ENCODE measurements around the gene ELMO2.

The ELMO2 gene

GRCh38 chr20:46365487-46366220 is 40.8 kb downstream of the ELMO2 start:
- H3K23ac ChIP-seq (ENCODE audit: low read length) = no peak overlapping the region
- peaks cover 2% of the 10 kb centered on the region for H3K4me1 ChIP-seq (ENCODE audit: control insufficient read depth, low read depth, low read length)
- H2BK5ac ChIP-seq (ENCODE audit: low read length) = no peak overlapping the region
- WGBS (ENCODE audit: extremely low coverage, insufficient coverage, low lambda C conversion rate) = no CpG with 5 or more reads among the region's 5 CpGs
- H2BK120ac ChIP-seq (ENCODE audit: low read depth, low read length) = no peak overlapping the region
- no peak overlapping the region for H3K9ac ChIP-seq (ENCODE audit: low read length)
- no peak overlapping the region for H3K4ac ChIP-seq (ENCODE audit: low read depth, low read length)
- H3K27me3 ChIP-seq (ENCODE audit: insufficient read depth, low read length, poor library complexity) = no peaks in the 10 kb centered on the region
- H3K79me2 ChIP-seq (ENCODE audit: control insufficient read depth, insufficient read depth, low read length) = peaks cover 14% of the 10 kb centered on the region
- no peak for DNase-seq
- H3K56ac ChIP-seq (ENCODE audit: low read length) = no peak overlapping the region
- peaks cover 9% of the 10 kb centered on the region for H3K36me3 ChIP-seq (ENCODE audit: control insufficient read depth, insufficient read depth, low read length)
- H4K8ac ChIP-seq (ENCODE audit: low read depth, low read length) = no peak overlapping the region
- H3K79me1 ChIP-seq (ENCODE audit: low read length) = peaks cover 20% of the 10 kb centered on the region
- no peak overlapping the region for H3K4me2 ChIP-seq (ENCODE audit: low read length)
- no peak overlapping the region for H3K4me3 ChIP-seq (ENCODE audit: low read length)
- H4K5ac ChIP-seq (ENCODE audit: low read length) = no peak overlapping the region
- no peak overlapping the region for H3K18ac ChIP-seq (ENCODE audit: low read length)
- H2AK5ac ChIP-seq (ENCODE audit: low read length) = no peak overlapping the region
- H3K27ac ChIP-seq (ENCODE audit: low read depth, low read length) = no peak overlapping the region
- H2BK15ac ChIP-seq (replicated peaks; ENCODE audit: low read depth) = no peak overlapping the region

- Histone ChIP-seq H4K5ac (ENCODE audit: low read length) (no peak overlapping the region), H3K36me3 (ENCODE audit: control insufficient read depth, insufficient read depth, low read length) (peaks cover 6% of the 10 kb centered on the region), H2BK15ac (replicated peaks; ENCODE audit: low read depth) (no peak overlapping the region), H3K79me2 (ENCODE audit: control insufficient read depth, insufficient read depth, low read length) (peaks cover 14% of the 10 kb centered on the region), H2BK5ac (ENCODE audit: low read length) (no peak overlapping the region), H2AK5ac (ENCODE audit: low read length) (no peak overlapping the region), H3K79me1 (ENCODE audit: low read length) (peaks cover 22% of the 10 kb centered on the region), H3K27me3 (ENCODE audit: insufficient read depth, low read length, poor library complexity) (no peaks in the 10 kb centered on the region), H3K4me1 (ENCODE audit: control insufficient read depth, low read depth, low read length) (peaks cover 2% of the 10 kb centered on the region), H3K9ac (ENCODE audit: low read length) (peak overlapping the region; percentile 65), H2BK120ac (ENCODE audit: low read depth, low read length) (no peak overlapping the region), H3K23ac (ENCODE audit: low read length) (no peak overlapping the region), H4K8ac (ENCODE audit: low read depth, low read length) (no peak overlapping the region), H3K27ac (ENCODE audit: low read depth, low read length) (no peak overlapping the region), H3K4ac (ENCODE audit: low read depth, low read length) (no peak overlapping the region), H3K18ac (ENCODE audit: low read length) (no peak overlapping the region), H3K56ac (ENCODE audit: low read length) (peak overlapping the region; percentile 89), H3K4me3 (ENCODE audit: low read length) (peak overlapping the region; percentile 10), H3K4me2 (ENCODE audit: low read length) (peak overlapping the region; percentile 83)
- WGBS (ENCODE audit: extremely low coverage, insufficient coverage, low lambda C conversion rate) = no CpG with 5 or more reads among the region's 10 CpGs
- DNase-seq = no peak
Observed at GRCh38 chr20:46364670-46365486, 41.5 kb downstream of the ELMO2 start.

GRCh38 chr20:46363874-46364669 is 42.3 kb downstream of the ELMO2 start:
- H2AK5ac ChIP-seq (ENCODE audit: low read length) = no peak overlapping the region
- peak overlapping the region; percentile 93 for H3K4ac ChIP-seq (ENCODE audit: low read depth, low read length)
- WGBS (ENCODE audit: extremely low coverage, insufficient coverage, low lambda C conversion rate) = no CpG with 5 or more reads among the region's 64 CpGs
- H2BK5ac ChIP-seq (ENCODE audit: low read length) = no peak overlapping the region
- peak overlapping the region; percentile 94 for H3K18ac ChIP-seq (ENCODE audit: low read length)
- H3K27ac ChIP-seq (ENCODE audit: low read depth, low read length) = peak overlapping the region; percentile 87
- peaks cover 6% of the 10 kb centered on the region for H3K36me3 ChIP-seq (ENCODE audit: control insufficient read depth, insufficient read depth, low read length)
- no peak overlapping the region for H3K23ac ChIP-seq (ENCODE audit: low read length)
- H3K56ac ChIP-seq (ENCODE audit: low read length) = peak overlapping the region; percentile 96
- H3K27me3 ChIP-seq (ENCODE audit: insufficient read depth, low read length, poor library complexity) = no peaks in the 10 kb centered on the region
- peak overlapping the region; percentile 96 for H3K9ac ChIP-seq (ENCODE audit: low read length)
- peaks cover 2% of the 10 kb centered on the region for H3K4me1 ChIP-seq (ENCODE audit: control insufficient read depth, low read depth, low read length)
- no peak overlapping the region for H2BK15ac ChIP-seq (replicated peaks; ENCODE audit: low read depth)
- peak overlapping the region; percentile 88 for H3K4me2 ChIP-seq (ENCODE audit: low read length)
- DNase-seq = peak; percentile 96
- peak overlapping the region; percentile 16 for H2BK120ac ChIP-seq (ENCODE audit: low read depth, low read length)
- H3K79me2 ChIP-seq (ENCODE audit: control insufficient read depth, insufficient read depth, low read length) = peaks cover 14% of the 10 kb centered on the region
- H4K8ac ChIP-seq (ENCODE audit: low read depth, low read length) = peak overlapping the region; percentile 83
- peaks cover 22% of the 10 kb centered on the region for H3K79me1 ChIP-seq (ENCODE audit: low read length)
- H3K4me3 ChIP-seq (ENCODE audit: low read length) = peak overlapping the region; percentile 88
- H4K5ac ChIP-seq (ENCODE audit: low read length) = no peak overlapping the region

- H3K4me2 ChIP-seq (ENCODE audit: low read length) = peak overlapping the region; percentile 88
- H3K27me3 ChIP-seq (ENCODE audit: insufficient read depth, low read length, poor library complexity) = no peaks in the 10 kb centered on the region
- H3K56ac ChIP-seq (ENCODE audit: low read length) = peak overlapping the region; percentile 96
- peak overlapping the region; percentile 96 for H3K9ac ChIP-seq (ENCODE audit: low read length)
- H3K79me2 ChIP-seq (ENCODE audit: control insufficient read depth, insufficient read depth, low read length) = peaks cover 14% of the 10 kb centered on the region
- H2BK120ac ChIP-seq (ENCODE audit: low read depth, low read length) = no peak overlapping the region
- peaks cover 6% of the 10 kb centered on the region for H3K36me3 ChIP-seq (ENCODE audit: control insufficient read depth, insufficient read depth, low read length)
- no peak overlapping the region for H3K23ac ChIP-seq (ENCODE audit: low read length)
- peaks cover 2% of the 10 kb centered on the region for H3K4me1 ChIP-seq (ENCODE audit: control insufficient read depth, low read depth, low read length)
- no peak overlapping the region for H2BK5ac ChIP-seq (ENCODE audit: low read length)
- peaks cover 22% of the 10 kb centered on the region for H3K79me1 ChIP-seq (ENCODE audit: low read length)
- no peak overlapping the region for H3K27ac ChIP-seq (ENCODE audit: low read depth, low read length)
- no peak overlapping the region for H3K4ac ChIP-seq (ENCODE audit: low read depth, low read length)
- WGBS (ENCODE audit: extremely low coverage, insufficient coverage, low lambda C conversion rate) = no CpG with 5 or more reads among the region's 14 CpGs
- H2AK5ac ChIP-seq (ENCODE audit: low read length) = no peak overlapping the region
- no peak overlapping the region for H4K8ac ChIP-seq (ENCODE audit: low read depth, low read length)
- no peak overlapping the region for H4K5ac ChIP-seq (ENCODE audit: low read length)
- H3K18ac ChIP-seq (ENCODE audit: low read length) = no peak overlapping the region
- DNase-seq = no peak
- H2BK15ac ChIP-seq (replicated peaks; ENCODE audit: low read depth) = no peak overlapping the region
- peak overlapping the region; percentile 88 for H3K4me3 ChIP-seq (ENCODE audit: low read length)
Observed at GRCh38 chr20:46362921-46363867, 43.2 kb downstream of the ELMO2 start.

DNA sequence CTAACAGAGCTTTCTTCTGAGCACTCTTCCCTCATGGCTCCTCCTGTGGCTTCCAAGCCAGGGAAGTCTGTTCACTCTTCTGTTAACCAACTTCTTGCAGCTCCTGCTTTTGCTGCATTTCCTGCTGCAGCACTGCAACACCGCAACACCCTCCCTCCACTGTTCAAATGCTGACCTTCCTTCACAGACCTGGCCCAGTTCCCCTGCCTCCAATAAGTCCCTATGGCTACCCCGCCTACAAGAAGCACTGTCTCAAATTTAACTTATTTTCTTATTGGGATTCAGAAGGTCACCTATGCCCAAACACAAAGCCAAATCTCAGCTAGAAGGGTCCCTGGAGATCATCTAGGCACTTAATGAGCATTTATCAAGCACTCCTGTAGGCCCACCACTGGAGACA is 44.6 kb downstream of the ELMO2 start:
- Histone ChIP-seq H2BK120ac (ENCODE audit: low read depth, low read length) (no peak overlapping the region), H4K8ac (ENCODE audit: low read depth, low read length) (no peak overlapping the region), H3K79me1 (ENCODE audit: low read length) (peaks cover 22% of the 10 kb centered on the region), H3K9ac (ENCODE audit: low read length) (no peak overlapping the region), H2AK5ac (ENCODE audit: low read length) (no peak overlapping the region), H4K5ac (ENCODE audit: low read length) (no peak overlapping the region), H3K56ac (ENCODE audit: low read length) (no peak overlapping the region), H3K18ac (ENCODE audit: low read length) (no peak overlapping the region), H3K27ac (ENCODE audit: low read depth, low read length) (no peak overlapping the region), H3K23ac (ENCODE audit: low read length) (no peak overlapping the region), H3K4me3 (ENCODE audit: low read length) (no peak overlapping the region), H3K79me2 (ENCODE audit: control insufficient read depth, insufficient read depth, low read length) (peaks cover 14% of the 10 kb centered on the region), H2BK15ac (replicated peaks; ENCODE audit: low read depth) (no peak overlapping the region), H2BK5ac (ENCODE audit: low read length) (no peak overlapping the region), H3K27me3 (ENCODE audit: insufficient read depth, low read length, poor library complexity) (no peaks in the 10 kb centered on the region), H3K36me3 (ENCODE audit: control insufficient read depth, insufficient read depth, low read length) (peaks cover 2% of the 10 kb centered on the region), H3K4me2 (ENCODE audit: low read length) (no peak overlapping the region), H3K4me1 (ENCODE audit: control insufficient read depth, low read depth, low read length) (peaks cover 2% of the 10 kb centered on the region), H3K4ac (ENCODE audit: low read depth, low read length) (no peak overlapping the region)
- no CpG with 5 or more reads among the region's 2 CpGs for WGBS (ENCODE audit: extremely low coverage, insufficient coverage, low lambda C conversion rate)
- no peak for DNase-seq
